OCI-LY1 (cell line): ENCODE data around the gene DYNLL2.

Experiments
- CTCF ChIP-seq: fragments of 200-600 bp; sonication (generic), shearing (Covaris generic); IDR thresholded peaks from 2 replicates; pipeline ENCODE4 v1.5.1; 2017; ENCODE audit warnings: mild to moderate bottlenecking, antibody characterized with exemption, low read length, moderate library complexity, mixed read lengths
- EZH2 ChIP-seq: fragments of 200-600 bp; sonication (generic), shearing (Covaris generic); IDR thresholded peaks from 2 replicates; pipeline ENCODE4 v1.8.0; 2017; ENCODE audit warnings: borderline replicate concordance, mixed run types, mild to moderate bottlenecking, antibody characterized with exemption, low read length, moderate library complexity, mixed read lengths

DNA sequence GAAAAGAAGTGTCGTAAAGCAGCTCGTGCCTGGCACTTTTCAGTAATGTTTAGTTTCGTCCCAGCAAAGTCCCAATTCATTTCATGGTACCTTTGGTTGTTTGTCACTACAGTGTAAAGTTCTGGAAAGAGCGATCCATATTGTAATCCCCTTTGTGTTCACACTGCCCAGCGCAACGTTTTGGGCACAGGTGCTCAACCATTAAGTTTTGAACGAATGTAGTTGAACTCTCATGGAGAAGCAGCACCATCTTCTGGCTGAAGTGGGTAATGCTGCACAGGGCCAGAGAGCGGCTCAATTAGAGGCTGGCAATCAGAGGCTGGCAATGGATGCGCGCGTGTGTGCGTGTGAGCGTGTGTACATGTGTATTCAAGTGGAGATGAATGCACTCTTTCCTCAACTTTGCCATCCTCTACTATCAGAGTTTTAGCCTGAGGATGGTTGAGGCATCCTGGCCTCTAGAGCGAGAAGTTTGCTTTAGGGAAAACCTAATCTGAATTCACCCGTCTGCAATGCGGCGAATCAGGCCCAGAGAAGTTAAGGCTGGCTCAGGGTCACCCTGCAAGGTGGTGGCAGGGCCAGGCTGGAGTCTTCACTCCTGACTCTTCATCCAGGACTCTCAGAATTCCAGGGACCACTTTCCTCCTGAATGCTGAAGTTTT is 29.9 kb downstream of the DYNLL2 start:
- TF ChIP-seq CTCF (peak; percentile 94), EZH2 (no peak)
